T-helper 17 cell (primary cell): Measurements from ENCODE around the gene FTCD. TPM values are rescaled to one million over a fixed set of nuclear protein-coding genes. Genes with fewer than 3 reads are reported as not detected.
A peak's percentile ranks its signal among the peaks of the same experiment; 100 is the strongest.

Experiments used
- ATAC-seq: fragments of 150-1000 bp; cut with Tn5 transposase; 2 replicates; pipeline ENCODE4 v1.10.0; 2021; ENCODE audit warnings: mild to moderate bottlenecking, moderate library complexity
- DNase-seq, 3 donors: peaks; one replicate each; pipeline versions ENCODE4 v3.0.0 to v3.0.0-alpha.2; 2020 to 2021
- H3K9me3 ChIP-seq: one replicate; pipeline ENCODE4 v1.7.0; 2013; ENCODE audit warnings: low read length, mild to moderate bottlenecking; ENCODE audit not compliant: control insufficient read depth, poor library complexity, severe bottlenecking
- H3K27ac Mint-ChIP-seq: one replicate; pipeline ENCODE4 v1.8.0; 2022; ENCODE audit warnings: mild to moderate bottlenecking, moderate library complexity, mixed read lengths
- H3K27me3 Mint-ChIP-seq: one replicate; pipeline ENCODE4 v1.8.0; 2022; ENCODE audit warnings: mixed read lengths
- H3K36me3 Mint-ChIP-seq: one replicate; pipeline ENCODE4 v1.8.0; 2022; ENCODE audit warnings: low read depth, mixed read lengths
- H3K4me1 Mint-ChIP-seq: one replicate; pipeline ENCODE4 v1.8.0; 2022; ENCODE audit warnings: mild to moderate bottlenecking, mixed read lengths
- H3K4me3 Mint-ChIP-seq: one replicate; pipeline ENCODE4 v1.8.0; 2022; ENCODE audit warnings: mild to moderate bottlenecking, moderate library complexity, mixed read lengths
- total RNA-seq, 4 donors: library from RNA in 2 of 4; stranded (reverse) in 2 of 4; gene quantifications; one replicate each; pipeline ENCODE4 v1.2.3 and lab custom pipeline; 2022 to 2026

FTCD gene
- total RNA-seq, 2 donors from 2014 or later, result 1.1 TPM; not detected in 1

DNA sequence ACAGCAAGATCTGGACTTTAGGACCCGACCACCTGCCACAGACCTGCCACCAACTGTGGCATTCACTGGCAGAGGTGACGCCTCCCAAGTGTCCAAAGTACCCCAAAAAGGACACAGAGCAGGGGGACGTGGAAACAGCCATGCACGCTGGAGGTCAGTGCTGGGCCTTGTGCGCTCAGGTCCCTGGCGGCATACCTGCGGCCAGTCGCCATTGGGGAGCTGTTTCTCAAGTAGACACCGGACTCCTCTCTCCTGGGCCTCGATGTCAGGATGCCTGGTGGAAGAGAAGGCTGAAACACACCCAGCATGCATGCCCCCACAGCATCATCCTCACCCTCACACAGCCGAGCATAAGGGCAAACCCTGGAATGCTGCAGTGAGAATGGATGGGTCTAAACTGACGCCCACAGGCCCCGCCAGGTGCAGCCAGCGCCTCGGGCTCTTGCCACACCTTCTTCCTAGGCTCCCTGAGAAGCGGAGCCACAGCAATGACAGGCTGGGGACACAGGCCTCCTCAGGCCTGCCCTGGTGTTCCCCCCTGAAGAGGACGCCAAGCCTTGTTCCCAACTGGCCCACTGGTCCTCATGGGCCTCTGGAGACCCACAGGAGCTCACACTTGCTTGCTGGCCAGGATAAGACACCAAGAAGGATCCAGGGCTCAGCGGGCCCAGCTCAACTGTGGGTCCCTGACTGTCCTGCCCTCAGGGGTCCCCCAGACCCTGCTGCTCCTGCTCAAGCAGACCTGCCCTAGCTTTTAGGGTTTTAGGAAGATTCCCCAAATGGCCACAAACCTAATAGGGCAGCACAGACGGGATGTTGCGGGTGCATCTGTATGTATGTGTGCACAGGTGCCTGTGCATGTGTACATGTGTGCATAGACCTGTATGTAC, 36.6 kb upstream of the FTCD start:
- no peak overlapping the region for H3K4me3 Mint-ChIP-seq
- H3K36me3 Mint-ChIP-seq, result peaks cover 3% of the 10 kb centered on the region
- H3K27me3 Mint-ChIP-seq, result no peaks in the 10 kb centered on the region
- no peak for DNase-seq
- H3K9me3 ChIP-seq, result no peaks in the 10 kb centered on the region
- no peak overlapping the region for H3K27ac Mint-ChIP-seq
- peaks cover 2% of the 10 kb centered on the region for H3K4me1 Mint-ChIP-seq
- no peak for ATAC-seq

DNA sequence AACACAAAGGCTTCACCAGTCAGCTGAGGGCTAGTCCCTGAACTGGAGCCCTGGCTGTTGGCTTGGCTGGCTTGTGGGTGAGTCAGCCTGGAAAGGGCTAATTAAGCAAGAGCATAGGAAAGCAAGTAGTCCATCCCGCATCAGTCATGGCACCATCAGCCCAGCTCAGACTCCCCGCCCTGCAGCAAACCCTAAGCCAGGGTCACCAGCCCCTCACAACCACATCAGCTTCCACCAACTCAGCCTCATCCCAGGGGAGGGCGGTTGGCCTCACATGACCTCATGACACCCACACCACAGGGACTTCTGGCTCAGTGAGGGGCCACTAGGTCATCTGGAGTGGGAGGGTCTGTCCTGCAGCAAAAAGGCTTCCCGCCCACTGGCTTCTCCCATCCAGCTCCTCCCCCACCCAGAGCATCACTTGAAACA, 35.9 kb upstream of the FTCD start:
- peaks cover 2% of the 10 kb centered on the region for H3K4me1 Mint-ChIP-seq
- H3K9me3 ChIP-seq, result no peaks in the 10 kb centered on the region
- DNase-seq (no peak), ATAC-seq (no peak)
- H3K4me3 Mint-ChIP-seq, result no peak overlapping the region
- no peak overlapping the region for H3K27ac Mint-ChIP-seq
- peaks cover 3% of the 10 kb centered on the region for H3K36me3 Mint-ChIP-seq
- no peaks in the 10 kb centered on the region for H3K27me3 Mint-ChIP-seq

DNA sequence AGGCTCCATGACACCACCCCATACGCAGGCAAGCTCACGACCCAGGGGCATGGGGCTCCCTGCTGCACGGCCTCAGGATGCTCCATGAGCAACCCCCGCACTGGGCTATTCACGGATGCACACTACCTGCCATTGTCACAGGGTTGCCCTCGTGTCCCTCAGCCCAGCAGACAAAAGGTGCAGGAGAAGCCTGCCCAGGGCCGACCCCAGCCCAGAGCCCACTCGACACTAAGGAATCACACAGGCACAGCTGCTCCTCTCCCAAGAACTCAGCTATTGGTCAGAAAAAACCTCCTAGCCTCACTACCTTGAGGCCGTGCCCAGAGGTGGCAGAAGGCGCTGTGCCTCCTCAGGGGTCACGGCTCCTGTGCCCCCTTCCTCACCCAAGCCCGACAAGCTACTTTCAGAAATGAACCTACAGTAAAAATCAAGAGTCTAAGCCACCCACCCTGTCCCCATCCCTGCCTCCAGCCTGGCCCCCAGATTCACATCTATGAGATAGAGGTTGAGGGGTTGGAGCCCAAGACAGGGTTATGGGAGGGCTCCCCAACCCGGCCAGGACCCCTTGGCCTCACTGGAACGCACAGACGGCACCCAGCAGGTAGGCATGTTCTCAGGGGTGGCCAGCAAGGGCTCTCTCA, 35.2 kb upstream of the FTCD start:
- Mint-ChIP-seq H3K4me3 (no peak overlapping the region), H3K36me3 (peaks cover 3% of the 10 kb centered on the region), H3K4me1 (peaks cover 2% of the 10 kb centered on the region), H3K27ac (no peak overlapping the region), H3K27me3 (no peaks in the 10 kb centered on the region)
- ATAC-seq (no peak), DNase-seq (no peak)
- no peaks in the 10 kb centered on the region for H3K9me3 ChIP-seq

DNA sequence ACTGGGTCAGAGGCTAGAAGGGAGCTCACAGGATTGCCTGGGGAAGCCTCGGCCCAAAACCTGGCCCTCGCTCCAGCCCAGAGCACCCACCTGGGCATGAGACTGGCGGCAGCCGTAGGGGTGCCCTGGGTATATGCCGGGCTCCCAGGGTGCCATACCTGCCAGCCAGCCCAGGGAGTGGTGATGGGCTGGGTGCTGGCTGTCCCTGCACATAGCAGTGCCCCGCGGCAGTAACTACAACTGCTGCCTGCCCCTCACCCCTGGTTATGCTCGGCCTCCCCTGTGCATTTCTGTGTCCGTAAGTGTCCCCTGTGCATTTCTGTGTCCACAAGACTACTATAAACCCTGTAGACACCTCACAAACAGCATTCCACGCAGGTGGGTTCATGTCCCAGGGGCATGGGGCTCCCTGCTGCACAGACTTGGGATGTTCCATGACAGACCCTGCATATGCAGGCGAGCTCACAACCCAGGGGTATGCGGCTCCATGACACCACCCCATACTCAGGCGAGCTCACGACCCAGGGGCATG, 34.6 kb upstream of the FTCD start:
- peaks cover 2% of the 10 kb centered on the region for H3K36me3 Mint-ChIP-seq
- H3K9me3 ChIP-seq, result no peaks in the 10 kb centered on the region
- H3K27ac Mint-ChIP-seq, result no peak overlapping the region
- no peak overlapping the region for H3K4me3 Mint-ChIP-seq
- ATAC-seq (no peak), DNase-seq (no peak)
- peaks cover 2% of the 10 kb centered on the region for H3K4me1 Mint-ChIP-seq
- H3K27me3 Mint-ChIP-seq, result no peaks in the 10 kb centered on the region

DNA sequence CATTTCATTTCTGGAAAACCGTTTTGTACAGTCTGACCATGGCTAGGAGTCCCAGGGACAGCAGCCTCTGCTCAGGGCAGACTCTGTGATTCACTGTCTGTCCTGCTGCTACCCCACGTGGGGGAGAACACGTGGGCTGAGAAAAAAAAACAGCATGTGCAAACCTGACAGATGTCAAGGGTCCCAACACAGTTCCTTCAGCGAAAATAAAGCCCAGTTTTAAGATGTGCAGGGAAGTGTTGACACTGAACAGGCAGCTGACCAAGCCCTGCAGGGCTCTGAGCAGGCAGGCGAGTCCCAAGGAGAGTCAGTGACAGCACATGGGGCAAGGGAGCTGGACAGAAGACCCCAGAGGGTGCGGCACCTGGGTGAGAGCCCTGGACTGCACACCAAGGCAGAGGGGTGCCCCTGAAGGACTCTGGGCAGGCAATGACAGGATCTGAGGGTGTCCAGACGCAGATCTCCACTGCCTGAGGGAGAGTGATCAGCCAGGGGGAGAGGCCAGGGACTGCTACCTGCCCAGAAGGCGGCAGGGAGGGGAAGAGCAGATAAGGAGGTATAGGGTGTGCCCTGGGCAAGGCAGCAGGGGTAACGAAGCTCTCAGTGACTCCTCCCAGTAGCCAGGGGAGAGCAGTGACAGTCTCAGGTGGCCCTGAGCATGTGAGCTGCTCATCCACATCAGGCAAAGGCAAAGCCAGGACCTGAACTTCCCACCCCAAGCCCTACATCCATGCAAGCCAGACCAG, 34.0 kb upstream of the FTCD start:
- peaks cover 2% of the 10 kb centered on the region for H3K36me3 Mint-ChIP-seq
- DNase-seq (no peak), ATAC-seq (no peak)
- no peaks in the 10 kb centered on the region for H3K9me3 ChIP-seq
- peak overlapping the region; percentile 72 for H3K27ac Mint-ChIP-seq
- no peaks in the 10 kb centered on the region for H3K27me3 Mint-ChIP-seq
- no peak overlapping the region for H3K4me3 Mint-ChIP-seq
- H3K4me1 Mint-ChIP-seq, result peaks cover 2% of the 10 kb centered on the region

DNA sequence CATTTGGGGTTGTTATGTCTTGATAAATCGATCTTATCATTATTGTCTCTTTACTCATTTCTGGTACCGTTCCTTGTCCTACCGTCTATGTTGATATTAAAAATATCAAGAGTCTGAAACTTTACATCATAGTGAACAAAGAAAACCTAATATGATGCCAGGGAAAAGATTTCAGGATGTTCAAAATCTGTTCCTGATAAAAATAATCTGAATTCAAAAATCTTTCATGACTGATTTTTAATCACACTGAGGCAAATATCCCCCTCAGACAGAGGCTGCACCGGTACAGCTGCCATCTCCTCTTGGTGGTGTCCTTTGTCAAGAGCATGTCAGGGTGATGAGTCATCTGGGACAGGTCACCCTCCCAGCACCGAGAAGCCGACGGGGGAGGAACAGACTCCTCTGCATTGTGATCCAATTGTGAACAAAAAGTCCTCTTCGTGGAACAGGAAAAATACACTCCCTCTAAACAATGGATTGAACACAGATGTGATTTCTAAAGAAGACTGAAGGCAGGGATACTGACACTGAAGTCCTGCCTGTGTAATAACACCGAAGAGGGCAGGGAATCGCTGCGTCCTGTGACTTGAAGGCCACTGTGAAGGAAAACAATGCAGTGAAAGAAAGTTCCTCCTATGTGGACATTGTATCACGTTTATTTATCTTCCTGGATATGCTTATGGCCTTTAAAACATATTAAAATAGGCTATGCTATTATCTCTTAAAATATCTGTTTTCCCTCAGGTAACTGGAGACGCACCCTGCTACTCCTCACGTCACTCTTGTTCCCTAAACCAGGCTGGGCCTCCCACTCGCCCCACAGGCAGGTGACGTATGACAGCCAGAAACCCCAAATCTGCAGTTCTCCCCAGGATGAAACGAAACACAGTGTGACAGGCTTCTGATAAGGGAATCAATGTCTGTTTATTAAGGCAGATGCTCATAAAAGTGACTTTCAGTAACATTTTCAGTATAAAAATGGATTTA, 33.1 kb upstream of the FTCD start:
- no peaks in the 10 kb centered on the region for H3K9me3 ChIP-seq
- no peak for DNase-seq
- ATAC-seq, result no peak
- H3K27me3 Mint-ChIP-seq, result no peaks in the 10 kb centered on the region
- peaks cover 2% of the 10 kb centered on the region for H3K36me3 Mint-ChIP-seq
- peak overlapping the region; percentile 72 for H3K27ac Mint-ChIP-seq
- peaks cover 2% of the 10 kb centered on the region for H3K4me1 Mint-ChIP-seq
- H3K4me3 Mint-ChIP-seq, result no peak overlapping the region

DNA sequence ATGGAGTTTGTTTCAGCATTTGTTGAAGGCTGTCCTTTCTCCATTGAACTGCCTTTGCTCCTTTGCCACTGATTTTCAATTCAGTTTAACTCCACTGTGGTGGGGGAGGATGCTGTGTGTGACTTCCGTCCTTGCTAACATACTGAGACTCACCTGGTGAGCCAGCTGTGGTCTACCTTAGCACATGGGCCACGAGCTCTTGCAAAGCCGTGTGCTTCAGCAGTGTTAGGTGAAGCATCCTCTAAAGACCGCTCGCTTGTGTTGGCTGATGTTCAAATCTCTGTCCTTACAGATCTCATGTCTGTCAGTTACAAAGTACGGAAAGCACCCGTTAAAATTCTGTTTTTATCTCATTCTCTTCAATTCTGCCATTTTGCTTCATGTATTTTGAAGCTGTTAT, 32.4 kb upstream of the FTCD start:
- Mint-ChIP-seq H3K27ac (peak overlapping the region; percentile 72), H3K36me3 (peaks cover 2% of the 10 kb centered on the region), H3K4me1 (peaks cover 2% of the 10 kb centered on the region), H3K27me3 (no peaks in the 10 kb centered on the region), H3K4me3 (no peak overlapping the region)
- H3K9me3 ChIP-seq, result no peaks in the 10 kb centered on the region
- ATAC-seq (no peak), DNase-seq (no peak)

DNA sequence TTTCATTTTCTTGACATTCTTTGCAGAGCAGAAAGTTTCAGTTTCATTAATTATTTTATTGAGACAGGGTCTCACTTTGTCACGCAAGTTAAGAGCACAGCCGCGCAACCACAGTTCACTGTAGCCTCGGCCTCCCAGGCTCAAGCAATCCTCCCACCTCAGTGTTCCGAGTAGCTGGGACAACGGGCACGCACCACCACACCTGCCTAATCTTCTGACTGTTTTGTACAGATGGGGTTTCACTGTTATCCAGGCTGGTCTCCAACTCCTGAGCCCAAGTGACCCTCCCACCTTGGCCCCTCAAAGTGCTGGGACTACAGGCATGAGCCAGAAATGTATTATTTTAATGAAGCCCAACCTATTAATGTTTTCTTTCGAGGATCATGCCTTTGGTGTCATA, 31.9 kb upstream of the FTCD start:
- ATAC-seq (no peak), DNase-seq (no peak)
- Mint-ChIP-seq H3K4me1 (peaks cover 2% of the 10 kb centered on the region), H3K4me3 (no peak overlapping the region), H3K36me3 (peaks cover 2% of the 10 kb centered on the region), H3K27me3 (no peaks in the 10 kb centered on the region), H3K27ac (no peak overlapping the region)
- no peaks in the 10 kb centered on the region for H3K9me3 ChIP-seq

DNA sequence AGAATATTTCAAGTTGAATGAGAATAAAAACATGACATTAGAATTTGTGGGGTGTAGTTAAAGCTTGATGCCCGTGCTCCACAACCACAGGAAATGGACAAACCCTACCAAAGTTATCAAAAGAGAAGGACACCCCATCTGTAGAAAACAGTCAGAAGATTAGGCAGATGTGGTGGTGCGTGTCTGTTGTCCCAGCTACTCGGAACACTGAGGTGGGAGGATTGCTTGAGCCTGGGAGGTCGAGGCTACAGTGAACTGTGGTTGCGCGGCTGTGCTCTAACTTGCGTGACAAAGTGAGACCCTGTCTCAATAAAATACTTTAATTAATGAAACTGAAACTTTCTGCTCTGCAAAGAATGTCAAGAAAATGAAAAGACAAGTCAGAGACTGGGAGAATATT, 30.3 kb upstream of the FTCD start:
- H3K36me3 Mint-ChIP-seq, result peaks cover 2% of the 10 kb centered on the region
- ATAC-seq (no peak), DNase-seq (no peak)
- no peaks in the 10 kb centered on the region for H3K9me3 ChIP-seq
- H3K27ac Mint-ChIP-seq, result no peak overlapping the region
- peaks cover 2% of the 10 kb centered on the region for H3K4me1 Mint-ChIP-seq
- H3K4me3 Mint-ChIP-seq, result no peak overlapping the region
- H3K27me3 Mint-ChIP-seq, result no peaks in the 10 kb centered on the region

DNA sequence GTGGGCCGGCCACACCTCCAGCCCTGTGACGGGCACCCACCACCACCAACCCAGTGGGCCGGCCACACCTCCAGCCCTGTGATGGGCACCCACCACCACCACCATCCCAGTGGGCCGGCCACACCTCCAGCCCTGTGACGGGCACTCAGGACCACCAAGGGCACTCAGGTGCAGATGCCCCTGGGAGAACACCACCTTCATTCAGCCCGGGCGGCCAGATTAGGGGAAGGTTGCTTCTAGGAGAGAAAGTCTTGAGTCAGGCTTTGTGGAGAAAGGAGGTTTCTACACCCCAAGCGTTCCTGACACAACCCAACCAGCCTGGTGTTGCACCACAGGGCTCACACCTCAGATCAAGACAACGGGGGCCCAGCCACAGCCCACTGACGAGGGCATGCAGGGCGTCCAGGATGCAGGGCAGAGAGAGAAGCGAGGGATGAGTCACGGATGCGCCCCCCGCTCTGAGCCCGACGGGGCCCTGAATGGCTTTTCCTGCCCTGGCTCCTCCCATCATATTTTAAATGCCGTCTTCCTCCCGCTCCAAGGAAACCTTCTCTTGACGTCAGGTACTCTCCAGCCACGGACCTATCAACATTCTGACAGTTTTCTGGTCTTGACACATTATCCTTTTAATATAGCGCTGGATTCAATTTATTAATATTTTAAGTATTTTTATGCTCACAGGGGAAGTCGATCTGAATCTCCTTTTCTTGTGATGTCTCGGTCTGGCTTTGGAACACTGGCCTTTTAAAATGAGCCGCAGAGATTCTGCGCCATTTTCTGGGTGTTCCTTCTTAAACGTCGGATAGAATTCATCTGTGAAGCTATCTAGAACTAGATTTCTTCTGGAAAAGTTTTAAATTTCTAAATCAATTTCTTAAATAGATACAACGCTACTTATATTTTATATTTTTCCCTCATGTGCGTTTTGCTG, 29.5 kb upstream of the FTCD start:
- peaks cover 2% of the 10 kb centered on the region for H3K36me3 Mint-ChIP-seq
- peak; percentile 28 to 65 (median 46) for DNase-seq
- peak; percentile 77 for ATAC-seq
- peak overlapping the region; percentile 84 for H3K4me3 Mint-ChIP-seq
- no peaks in the 10 kb centered on the region for H3K27me3 Mint-ChIP-seq
- no peaks in the 10 kb centered on the region for H3K9me3 ChIP-seq
- H3K4me1 Mint-ChIP-seq, result peaks cover 2% of the 10 kb centered on the region
- peak overlapping the region; percentile 60 for H3K27ac Mint-ChIP-seq

DNA sequence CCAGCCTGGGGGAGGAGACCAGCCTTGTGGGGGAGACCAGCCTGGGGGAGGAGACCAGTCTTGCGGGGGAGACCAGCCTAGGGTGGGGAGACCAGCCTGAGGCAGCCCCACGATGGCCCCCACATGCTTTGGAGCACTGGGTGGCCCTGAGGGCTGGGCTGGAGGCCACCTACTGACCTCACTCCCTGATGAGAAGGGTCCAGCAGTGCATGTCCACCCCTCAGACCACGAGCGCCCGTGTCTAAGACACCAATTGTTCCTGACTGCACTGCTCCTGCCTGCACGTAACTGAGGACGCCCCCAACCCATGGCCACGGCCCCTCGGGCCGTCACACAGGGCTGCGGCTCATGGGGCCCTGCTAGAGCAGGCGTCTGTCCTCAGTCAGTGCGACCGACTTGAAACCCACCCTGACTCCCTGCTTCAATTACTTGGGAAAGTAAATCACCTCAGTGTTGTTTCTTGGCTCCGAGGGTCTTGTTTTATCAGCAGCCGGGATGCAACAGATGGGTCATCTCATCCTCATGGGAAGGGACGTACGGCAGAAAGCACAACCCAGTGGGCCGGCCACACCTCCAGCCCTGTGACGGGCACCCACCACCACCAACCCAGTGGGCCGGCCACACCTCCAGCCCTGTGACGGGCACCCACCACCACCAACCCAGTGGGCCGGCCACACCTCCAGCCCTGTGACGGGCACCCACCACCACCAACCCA, 28.7 kb upstream of the FTCD start, which contains the start of gene SPATC1L:
TSS of gene SPATC1L (minus strand) at position 550 of the 715 bp plus-strand sequence. CDS start 1,643 bp downstream, outside the sequence.
- ATAC-seq (peak; percentile 71), DNase-seq (peak in 1 of 3 donors; percentile 36)
- no peaks in the 10 kb centered on the region for H3K27me3 Mint-ChIP-seq
- H3K4me3 Mint-ChIP-seq, result peak within 1 kb of the TSS; percentile 84
- peak within 1 kb of the TSS; percentile 60 for H3K27ac Mint-ChIP-seq
- H3K9me3 ChIP-seq, result no peaks in the 10 kb centered on the region
- peaks cover 2% of the 10 kb centered on the region for H3K36me3 Mint-ChIP-seq
- H3K4me1 Mint-ChIP-seq, result peaks cover 2% of the 10 kb centered on the region
